ENCODE measurements around the gene DCUN1D1. TPM values are rescaled to one million over a fixed set of nuclear protein-coding genes. Genes with fewer than 3 reads are reported as not detected.

DCUN1D1 gene
- total RNA-seq, 1 donor from 2014 or later = 50.7 TPM

GRCh38 chr3:182910936-182911781 is 69.2 kb downstream of the DCUN1D1 start:
- Mint-ChIP-seq H3K9me3 (no peaks in the 10 kb centered on the region), H3K27me3 (ENCODE audit: low read depth) (no peaks in the 10 kb centered on the region), H3K4me3 (no peak overlapping the region), H3K27ac (no peak overlapping the region), H3K36me3 (peaks cover 3% of the 10 kb centered on the region), H3K4me1 (peaks cover 8% of the 10 kb centered on the region)
- no peak for DNase-seq (ENCODE audit: low spot score in 2 of 2, unreplicated experiment in 2 of 2)
- TF ChIP-seq, protein P1, sequence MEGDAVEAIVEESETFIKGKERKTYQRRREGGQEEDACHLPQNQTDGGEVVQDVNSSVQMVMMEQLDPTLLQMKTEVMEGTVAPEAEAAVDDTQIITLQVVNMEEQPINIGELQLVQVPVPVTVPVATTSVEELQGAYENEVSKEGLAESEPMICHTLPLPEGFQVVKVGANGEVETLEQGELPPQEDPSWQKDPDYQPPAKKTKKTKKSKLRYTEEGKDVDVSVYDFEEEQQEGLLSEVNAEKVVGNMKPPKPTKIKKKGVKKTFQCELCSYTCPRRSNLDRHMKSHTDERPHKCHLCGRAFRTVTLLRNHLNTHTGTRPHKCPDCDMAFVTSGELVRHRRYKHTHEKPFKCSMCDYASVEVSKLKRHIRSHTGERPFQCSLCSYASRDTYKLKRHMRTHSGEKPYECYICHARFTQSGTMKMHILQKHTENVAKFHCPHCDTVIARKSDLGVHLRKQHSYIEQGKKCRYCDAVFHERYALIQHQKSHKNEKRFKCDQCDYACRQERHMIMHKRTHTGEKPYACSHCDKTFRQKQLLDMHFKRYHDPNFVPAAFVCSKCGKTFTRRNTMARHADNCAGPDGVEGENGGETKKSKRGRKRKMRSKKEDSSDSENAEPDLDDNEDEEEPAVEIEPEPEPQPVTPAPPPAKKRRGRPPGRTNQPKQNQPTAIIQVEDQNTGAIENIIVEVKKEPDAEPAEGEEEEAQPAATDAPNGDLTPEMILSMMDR (IDR thresholded peaks at IDR 0.05; ENCODE audit: unreplicated experiment) = no peak

GRCh38 chr3:182909318-182910040 is 70.9 kb downstream of the DCUN1D1 start:
- Mint-ChIP-seq H3K36me3 (peaks cover 6% of the 10 kb centered on the region), H3K27ac (no peak overlapping the region), H3K4me3 (no peak overlapping the region), H3K4me1 (peaks cover 18% of the 10 kb centered on the region), H3K9me3 (no peaks in the 10 kb centered on the region), H3K27me3 (ENCODE audit: low read depth) (no peaks in the 10 kb centered on the region)
- DNase-seq (ENCODE audit: low spot score in 2 of 2, unreplicated experiment in 2 of 2) = no peak
- TF ChIP-seq, protein P1 (IDR thresholded peaks at IDR 0.05; ENCODE audit: unreplicated experiment) = peak; percentile 71

- no peaks in the 10 kb centered on the region for H3K27me3 Mint-ChIP-seq (ENCODE audit: low read depth)
- H3K27ac Mint-ChIP-seq = no peak overlapping the region
- no peak overlapping the region for H3K4me3 Mint-ChIP-seq
Observed at GRCh38 chr3:182908471-182908870, 71.9 kb downstream of the DCUN1D1 start.

GRCh38 chr3:182906036-182906435 is 74.3 kb downstream of the DCUN1D1 start:
- Mint-ChIP-seq H3K4me1 (peaks cover 10% of the 10 kb centered on the region), H3K36me3 (peaks cover 18% of the 10 kb centered on the region), H3K27ac (no peak overlapping the region), H3K4me3 (no peak overlapping the region), H3K9me3 (no peaks in the 10 kb centered on the region), H3K27me3 (ENCODE audit: low read depth) (no peaks in the 10 kb centered on the region)
- TF ChIP-seq, protein P1 (IDR thresholded peaks at IDR 0.05; ENCODE audit: unreplicated experiment) = no peak
- DNase-seq (ENCODE audit: low spot score in 2 of 2, unreplicated experiment in 2 of 2) = no peak

More at GRCh38 chr3:182908471-182908870, 71.9 kb downstream of the DCUN1D1 start:
- TF ChIP-seq, protein P1 (IDR thresholded peaks at IDR 0.05; ENCODE audit: unreplicated experiment) = no peak
- no peak for DNase-seq (ENCODE audit: low spot score in 2 of 2, unreplicated experiment in 2 of 2)
- peaks cover 13% of the 10 kb centered on the region for H3K4me1 Mint-ChIP-seq
- no peaks in the 10 kb centered on the region for H3K9me3 Mint-ChIP-seq
- H3K36me3 Mint-ChIP-seq = peaks cover 11% of the 10 kb centered on the region

- no peaks in the 10 kb centered on the region for H3K9me3 Mint-ChIP-seq
- no peak overlapping the region for H3K4me3 Mint-ChIP-seq
- DNase-seq (ENCODE audit: low spot score in 2 of 2, unreplicated experiment in 2 of 2) = no peak
- no peaks in the 10 kb centered on the region for H3K27me3 Mint-ChIP-seq (ENCODE audit: low read depth)
- peaks cover 18% of the 10 kb centered on the region for H3K36me3 Mint-ChIP-seq
- H3K27ac Mint-ChIP-seq = no peak overlapping the region
- TF ChIP-seq, protein P1 (IDR thresholded peaks at IDR 0.05; ENCODE audit: unreplicated experiment) = no peak
- peaks cover 10% of the 10 kb centered on the region for H3K4me1 Mint-ChIP-seq
Observed at GRCh38 chr3:182905623-182906022, 74.7 kb downstream of the DCUN1D1 start.
